Measurements from ENCODE around the gene GALNS.

The GALNS gene

DNA sequence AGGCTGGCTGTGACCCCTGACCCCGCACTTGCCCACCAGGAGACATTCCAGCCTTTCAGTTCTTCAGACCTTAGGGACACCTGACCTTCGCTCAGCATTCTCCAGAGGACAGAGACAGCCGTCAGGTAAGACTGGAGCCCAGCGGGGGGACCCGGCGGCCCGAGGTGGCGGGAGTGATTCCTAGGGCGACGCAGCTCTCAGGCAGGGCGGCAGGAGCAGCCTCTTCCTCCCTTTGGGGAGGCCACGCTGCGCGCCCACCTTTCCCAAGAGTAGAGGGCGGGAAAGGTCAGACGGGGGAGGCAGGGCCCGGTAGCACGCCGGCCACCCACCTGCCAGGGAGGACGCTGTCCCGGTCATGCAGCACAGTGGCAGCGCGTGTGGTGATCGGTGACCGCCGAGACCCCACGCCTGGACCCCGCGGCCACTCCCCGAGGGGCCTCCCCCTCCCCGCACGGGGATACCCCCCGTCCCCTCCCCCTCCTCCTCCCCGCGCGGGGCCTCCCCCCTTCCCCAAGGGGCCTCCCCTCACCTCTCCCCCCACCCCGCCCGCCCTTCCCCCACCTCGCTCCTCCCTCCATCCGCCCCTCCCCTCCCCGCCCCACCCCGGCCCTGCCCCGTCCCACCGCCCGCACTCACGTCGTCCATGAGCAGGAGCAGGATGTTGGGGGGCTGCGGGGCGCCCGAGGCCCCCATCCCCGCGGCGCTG is 472 bp downstream of the GALNS start:
- DNase-seq (ENCODE audit: low spot score): no peak

DNA sequence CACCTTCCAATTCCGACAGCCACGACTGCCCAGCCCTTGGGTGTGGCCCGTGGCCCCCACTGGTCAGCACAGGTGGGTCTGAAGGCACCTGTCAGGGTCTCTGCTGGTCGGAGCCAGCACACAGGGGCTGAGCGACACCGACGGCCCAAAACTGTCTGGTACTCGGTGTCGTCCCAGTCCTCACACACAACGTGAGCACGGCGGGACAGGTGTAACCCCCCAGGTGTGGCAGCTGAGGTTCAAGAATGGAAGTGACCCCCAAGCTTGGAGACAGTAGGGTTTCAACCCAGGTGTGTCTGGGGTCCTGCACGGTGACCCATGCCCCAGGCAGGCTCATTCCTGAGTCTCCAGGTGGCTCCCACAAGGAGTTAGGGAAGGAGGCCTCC is 1.0 kb downstream of the GALNS start:
- DNase-seq (ENCODE audit: low spot score): no peak

DNA sequence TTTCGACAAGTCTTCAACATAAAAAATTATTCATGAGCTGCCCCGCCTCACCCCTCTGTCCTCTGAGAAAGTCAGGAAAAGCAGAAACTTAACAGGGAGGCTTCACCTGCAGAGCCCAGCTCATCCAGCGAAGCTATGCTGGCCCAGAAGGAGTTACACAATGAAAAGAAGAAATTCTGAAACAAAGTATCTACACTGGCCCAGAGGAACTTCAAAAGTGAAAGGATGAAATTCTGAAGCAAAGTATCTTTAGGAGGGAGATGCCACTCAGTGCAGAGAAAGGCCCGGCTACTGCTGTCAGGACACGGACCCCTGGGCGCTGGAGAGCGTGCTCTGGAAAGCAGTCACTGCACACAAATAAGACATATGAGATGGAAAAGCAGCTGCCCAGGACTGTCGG is 1.6 kb downstream of the GALNS start:
- DNase-seq (ENCODE audit: low spot score): no peak

DNA sequence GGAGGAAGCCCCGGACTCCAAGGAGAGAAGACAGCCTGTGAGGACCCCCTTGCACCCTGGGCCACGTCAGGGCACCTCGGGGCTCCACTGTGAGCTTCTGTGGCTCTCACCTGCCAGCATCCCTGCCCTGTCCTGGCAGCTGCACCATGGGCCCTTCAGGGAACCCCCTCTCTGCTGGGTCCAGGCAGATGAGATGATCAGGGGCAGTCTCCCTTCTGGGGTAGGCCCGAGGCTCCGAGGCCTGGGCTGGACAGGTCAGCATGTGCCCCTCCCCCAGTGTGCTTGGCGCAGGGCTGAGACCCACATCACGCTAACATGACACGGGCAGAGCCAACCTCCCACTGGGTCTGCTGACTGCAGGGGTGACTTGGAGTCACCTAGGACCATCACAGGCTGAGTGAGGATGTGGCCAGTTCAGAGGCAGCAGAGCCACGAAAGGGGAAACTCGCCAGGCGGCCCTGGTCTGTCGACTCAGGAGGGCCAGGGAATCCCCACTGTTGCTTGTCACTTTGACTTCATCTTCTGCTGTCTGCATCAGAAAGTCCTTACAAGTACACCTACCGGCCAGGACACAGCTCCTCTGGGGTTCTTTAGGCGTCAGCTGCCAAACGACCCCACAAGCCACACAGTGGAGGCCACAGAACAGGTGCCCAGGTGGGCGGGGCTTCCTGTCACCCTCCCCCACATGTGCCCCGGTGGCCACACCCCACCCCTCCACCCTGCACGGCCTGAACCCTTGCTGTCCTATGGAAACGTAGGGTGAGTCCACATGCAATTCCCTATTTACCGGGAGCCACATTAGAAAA is 2.2 kb downstream of the GALNS start:
- DNase-seq (ENCODE audit: low spot score): peak; percentile 60

DNA sequence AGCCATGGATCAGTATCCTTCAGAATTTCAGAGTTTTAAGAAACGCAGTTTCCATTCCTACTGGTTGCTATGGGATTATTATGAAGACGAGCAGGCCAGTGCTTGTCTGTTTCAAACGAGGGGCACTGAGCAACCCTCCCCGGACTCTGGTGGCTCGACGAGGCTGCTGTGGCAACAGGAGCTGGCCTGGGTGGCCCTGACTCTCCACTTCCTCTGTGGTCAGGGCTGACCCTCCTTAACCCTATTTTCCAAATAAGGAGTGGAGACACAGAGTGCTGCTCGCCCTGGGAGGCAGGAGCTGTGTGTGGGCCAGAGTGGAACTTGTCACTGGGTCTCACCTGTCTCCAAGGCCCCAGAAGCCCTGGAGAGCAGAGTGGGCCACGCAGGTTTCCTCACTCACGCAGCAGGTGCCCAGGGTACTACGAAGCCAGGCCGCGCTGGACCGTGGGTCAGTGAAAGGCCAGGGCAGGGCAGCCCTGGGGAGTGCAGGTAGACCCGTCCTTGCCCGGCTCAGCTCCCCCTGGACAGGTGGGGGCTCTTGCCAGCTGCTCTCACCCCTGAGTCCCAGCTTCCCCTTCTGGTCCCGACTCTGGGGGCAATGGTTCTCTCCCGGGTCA is 3.3 kb downstream of the GALNS start:
- DNase-seq (ENCODE audit: low spot score): no peak

DNA sequence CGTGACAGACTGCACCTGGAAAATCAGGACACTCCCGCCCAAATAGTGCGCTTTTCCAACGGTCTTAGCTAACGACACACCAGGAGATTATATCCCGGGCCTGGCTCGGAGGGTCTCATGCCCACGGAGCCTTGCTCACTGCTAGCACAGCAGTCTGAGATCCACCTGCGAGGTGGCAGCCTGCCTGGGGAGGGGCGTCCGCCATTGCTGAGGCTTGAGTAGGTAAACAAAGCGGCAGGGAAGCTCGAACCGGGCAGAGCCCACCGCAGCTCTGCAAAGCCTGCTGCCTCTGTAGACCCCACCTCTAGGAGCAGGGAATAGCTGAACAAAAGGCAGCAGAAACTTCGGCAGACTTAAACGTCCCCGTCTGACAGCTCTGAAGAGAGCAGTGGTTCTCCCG is 5.1 kb downstream of the GALNS start:
- no peak for DNase-seq (ENCODE audit: low spot score)

DNA sequence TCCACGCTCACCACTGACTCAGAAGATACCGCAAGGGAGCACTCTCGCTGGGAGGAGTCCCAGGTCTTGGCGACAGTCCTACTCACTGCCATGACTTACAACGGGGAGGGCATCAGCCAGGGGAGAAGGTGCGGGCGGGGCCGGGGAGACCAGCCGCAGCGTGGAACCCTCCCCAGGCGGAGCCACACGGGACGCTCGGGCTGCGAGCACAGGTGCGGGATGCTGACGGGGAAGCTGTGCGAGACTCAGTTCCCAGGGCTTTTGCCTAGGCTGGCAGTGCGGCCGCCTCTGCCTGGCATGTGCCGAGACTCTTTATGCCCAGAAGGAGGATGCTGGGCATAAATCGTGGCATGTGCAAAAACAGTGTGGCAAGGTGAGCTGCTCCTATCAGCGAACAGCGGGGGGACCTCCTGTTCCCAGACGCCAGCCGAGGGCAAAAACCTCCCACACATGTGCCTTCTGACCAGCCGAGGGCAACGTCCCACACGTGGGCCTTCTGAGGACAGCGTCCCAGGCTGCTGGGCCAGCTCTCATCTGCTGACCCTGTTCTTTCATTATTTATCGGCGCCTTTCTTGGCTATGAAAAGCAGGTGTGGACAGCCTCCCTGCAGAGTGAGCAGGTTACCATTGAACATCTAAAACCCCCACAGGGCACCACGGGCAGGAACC is 6.1 kb downstream of the GALNS start:
- DNase-seq (ENCODE audit: low spot score): no peak

DNA sequence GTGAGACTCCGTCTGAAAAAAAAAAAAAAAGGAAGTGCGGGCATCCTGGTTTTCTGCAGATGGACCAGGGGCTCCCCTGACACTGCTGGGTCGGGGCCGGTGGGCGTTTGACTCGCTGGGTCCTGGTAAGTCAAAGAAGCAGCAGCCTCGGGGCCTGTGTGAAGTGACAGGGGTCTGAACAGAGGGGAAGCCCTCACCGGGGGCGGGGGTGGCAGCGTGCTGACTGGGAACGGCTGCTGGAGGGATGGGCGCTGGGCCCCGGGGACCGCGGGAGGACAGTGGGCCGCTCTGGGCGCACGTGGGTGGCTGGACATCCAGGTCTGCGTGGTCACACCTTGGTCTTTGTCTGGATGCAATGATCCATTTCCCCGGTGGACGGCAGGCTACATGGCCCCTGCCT is 8.2 kb downstream of the GALNS start:
- no peak for DNase-seq (ENCODE audit: low spot score)

DNA sequence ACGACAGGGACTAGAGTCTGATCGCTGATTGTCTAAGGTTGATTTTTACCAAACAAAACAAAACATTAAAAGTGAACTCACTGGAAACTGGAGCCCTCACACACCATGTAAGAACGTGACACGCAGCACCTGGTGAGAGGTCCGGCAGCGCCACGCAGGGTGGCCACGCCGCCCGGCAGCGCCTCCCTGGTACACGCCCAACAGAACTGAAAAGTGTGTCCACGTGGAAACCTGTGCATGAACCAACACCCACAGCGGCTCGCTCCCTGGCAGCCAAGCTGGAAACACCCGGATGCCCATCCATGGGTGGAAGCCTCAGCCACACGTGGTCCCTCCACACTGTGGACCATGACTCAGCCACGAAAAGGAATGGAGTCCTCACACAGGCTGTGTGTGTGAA is 9.1 kb downstream of the GALNS start:
- DNase-seq (ENCODE audit: low spot score): no peak

DNA sequence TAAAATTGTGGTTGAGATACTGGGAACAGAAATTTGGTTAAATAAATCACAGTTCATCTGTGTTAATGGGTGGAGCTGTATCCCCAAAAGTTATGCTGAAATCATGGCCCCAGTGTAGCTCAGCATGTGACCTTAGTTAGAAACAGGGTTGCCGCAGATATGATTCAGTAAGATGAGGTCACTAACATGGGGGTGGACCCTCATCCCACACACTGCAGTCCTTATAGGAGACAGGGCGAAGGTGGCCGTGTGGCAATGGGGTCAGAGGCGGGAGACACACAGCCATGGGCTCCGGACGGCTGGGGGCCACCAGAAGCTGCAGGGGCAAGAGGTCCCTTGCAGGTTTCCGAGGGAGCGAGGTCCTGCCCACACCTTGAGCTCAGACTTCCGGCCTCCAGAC is 10.7 kb downstream of the GALNS start:
- DNase-seq (ENCODE audit: low spot score): no peak

DNA sequence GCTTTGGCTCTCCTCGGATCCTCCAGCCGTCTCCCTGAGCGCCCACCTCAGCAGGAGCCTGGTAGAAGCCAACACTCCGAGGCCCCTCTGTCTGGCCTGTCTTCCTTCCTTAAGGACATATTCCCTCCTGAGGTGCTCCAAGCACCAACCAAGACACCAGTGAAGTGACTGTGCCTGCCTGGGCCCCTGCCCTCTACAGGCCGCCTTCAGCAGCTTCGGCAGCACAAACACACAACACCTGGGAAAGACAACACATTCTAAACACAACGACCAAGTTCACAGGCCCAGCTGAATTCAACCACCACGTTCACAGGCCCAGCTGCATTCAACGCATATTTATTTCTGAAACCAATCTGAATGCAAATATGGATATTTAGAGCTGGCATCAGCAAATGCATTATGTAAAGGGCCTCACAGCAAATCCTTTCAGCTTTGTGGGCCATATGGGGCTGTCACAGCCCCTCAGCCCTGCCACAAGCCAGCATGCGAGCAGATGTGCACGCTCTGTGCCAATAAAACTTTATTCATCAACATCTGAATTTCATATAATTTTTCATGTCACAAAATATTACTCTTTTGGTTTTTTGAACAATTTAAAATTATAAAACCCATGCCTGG is 12.2 kb downstream of the GALNS start:
- peak; percentile 91 for DNase-seq (ENCODE audit: low spot score)

DNA sequence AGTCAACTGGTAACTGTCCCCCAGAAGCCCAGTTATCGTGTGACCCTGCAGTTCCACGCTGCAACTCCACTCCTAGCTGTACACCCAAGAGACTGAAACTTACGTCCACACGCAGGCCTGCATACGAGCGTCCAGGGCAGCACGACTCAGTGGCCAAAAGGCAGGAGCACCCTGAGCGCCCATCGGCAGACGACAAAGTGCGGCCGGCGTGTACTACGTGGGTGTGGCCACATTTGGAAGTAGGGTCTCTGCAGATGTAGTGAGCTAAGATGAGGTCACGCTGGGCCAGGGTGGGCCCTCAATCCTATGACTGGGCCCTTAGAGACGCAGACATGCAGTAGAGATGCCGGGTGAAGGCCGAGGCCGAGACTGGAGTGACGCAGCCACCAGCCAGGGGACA is 13.5 kb downstream of the GALNS start:
- no peak for DNase-seq (ENCODE audit: low spot score)

DNA sequence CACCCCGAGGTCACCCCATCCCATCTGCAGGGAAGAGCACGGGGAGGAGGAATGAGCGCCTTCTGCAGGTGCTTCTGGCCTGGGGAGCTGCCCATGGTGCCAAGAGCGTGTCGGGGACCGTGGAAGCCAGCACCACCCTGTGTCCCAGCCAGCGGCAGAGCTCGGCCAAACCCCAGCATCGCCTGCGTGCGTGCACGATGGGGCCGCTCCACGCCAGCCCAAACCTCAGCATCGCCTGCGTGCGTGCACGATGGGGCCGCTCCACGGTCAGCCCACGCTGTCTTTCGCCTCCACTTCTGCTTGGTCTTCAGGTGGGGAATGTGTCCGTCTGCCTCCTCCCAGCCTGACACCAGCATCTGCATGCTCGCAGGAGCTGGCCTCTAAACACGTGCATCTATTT is 13.9 kb downstream of the GALNS start:
- DNase-seq (ENCODE audit: low spot score): no peak

DNA sequence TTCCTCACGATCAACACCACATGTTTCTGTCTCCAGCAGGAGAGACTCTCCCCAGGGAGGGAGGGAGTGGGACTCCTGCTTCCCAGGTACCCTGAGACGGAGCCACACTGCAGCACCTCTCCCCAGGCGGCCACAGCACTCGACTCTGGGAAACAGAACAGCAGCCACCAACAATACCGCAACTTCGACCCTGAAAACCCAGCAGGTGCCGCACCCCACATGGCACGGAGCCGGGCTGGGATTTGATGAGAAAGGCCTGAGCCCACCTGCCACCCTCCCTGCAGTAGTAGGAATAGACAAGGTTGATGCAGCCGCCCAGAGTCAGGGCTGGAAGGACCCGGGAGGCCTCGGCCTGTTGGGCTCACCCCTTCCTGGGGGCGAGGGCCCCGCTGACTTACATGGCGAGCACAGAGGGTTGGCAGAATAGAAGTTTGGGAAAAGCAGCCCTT is 14.4 kb downstream of the GALNS start:
- no peak for DNase-seq (ENCODE audit: low spot score)

DNA sequence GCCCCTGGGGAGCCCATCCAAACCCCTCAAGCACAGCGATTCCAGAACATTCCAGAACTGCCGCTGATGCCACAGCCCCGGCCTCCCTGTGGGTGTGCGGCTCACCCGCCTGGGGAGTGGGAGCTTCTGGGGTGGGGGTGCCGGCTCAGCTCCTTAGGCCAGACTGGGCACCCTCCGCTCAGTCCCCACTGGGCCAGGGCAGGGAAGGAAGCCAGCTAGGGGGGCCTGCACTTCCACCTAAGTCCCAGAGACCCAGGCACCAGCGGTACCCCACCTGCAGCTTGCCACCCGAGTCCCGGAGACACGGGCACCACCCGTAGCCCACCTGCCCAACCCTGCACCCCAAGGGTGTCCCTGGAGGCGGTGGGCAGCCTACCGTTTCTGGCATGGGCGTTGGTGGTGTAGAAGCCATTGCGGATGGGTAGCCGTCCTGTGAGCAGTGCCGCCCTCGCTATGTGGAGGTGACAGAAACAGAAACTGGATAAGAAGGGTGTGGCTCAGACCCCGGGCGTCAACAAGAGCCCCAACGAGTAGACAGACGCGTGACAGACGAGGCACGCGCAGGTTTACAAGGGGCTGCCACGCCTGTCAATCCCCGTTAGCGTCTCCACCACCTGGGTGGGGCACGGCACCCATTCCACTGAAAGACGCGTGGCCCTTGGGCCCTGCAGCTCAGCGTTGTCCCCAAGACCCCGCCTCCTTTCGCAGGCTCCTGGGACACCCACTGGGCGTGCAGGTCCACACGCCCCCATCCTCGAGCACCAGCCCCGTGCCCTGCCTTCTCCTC is 15.0 kb downstream of the GALNS start:
- DNase-seq (ENCODE audit: low spot score): no peak

DNA sequence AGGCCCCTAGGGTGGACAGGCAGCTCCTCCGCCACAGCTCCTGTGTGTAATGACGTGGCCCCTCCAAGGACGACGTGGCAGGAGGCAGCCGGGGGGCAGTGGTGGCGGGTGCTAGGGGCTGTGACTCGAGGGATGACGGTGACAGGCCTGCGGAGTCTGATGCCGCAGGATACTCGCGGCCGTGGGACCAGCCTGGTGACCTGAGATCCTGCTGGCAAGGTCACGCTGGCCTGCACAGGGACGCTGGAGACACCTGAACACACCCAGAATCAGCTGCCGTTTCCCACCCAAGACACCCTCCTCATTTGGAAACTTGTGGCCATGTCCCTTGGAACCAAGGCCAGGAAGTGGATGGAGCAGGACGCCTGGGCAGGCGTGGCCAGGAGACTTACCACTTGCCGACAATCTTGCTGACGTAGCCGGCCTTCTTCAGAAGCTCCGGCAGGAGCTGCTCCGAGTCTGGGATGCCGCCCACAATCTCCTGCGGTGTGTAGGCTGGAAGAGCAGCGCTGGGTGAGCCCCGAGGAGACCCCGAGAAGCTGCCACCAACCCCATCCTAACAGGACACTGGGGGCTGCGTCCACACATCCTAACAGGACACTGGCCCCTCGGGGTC is 16.0 kb downstream of the GALNS start:
- no peak for DNase-seq (ENCODE audit: low spot score)

DNA sequence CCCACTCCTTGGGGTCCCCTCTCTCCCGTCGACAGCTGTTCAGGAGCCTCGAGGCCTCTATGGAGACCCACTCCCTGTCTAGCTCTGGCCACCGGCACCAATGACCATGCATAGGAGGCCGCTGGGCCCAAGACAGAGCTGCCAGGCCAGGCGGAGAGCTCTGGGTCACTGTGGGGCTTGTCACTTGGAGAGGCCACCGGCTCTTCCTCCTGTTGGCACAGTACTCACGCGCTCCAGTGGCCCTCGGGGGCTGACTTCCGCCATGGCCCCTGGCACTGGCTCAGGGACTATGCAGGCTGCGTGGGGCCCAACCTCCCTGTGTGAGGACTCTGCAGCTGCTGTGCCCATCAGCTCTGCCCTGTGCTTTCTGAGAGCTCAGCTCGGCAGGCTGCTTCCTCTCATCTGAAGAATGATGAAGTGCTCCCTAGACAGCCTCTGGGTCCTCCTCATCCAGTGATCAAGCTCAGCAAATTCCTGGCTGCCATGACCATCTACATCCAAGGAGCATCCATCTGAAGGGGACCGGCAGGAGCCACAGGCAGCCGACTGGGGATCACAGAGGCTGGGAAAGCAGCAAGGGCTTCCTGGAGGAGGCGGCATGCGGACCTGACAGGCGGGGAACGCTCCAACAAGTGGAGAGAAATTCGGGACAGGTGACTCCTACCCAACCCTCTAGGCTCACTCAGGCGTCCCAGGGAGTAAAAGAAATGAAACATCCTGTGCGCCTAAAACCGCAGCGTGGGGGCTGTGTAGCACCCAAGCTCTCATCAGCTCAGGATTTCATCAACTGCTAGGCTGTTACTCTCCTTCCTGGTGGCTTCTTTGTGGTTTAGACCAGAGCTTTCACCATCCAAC is 16.8 kb downstream of the GALNS start:
- DNase-seq (ENCODE audit: low spot score): no peak

DNA sequence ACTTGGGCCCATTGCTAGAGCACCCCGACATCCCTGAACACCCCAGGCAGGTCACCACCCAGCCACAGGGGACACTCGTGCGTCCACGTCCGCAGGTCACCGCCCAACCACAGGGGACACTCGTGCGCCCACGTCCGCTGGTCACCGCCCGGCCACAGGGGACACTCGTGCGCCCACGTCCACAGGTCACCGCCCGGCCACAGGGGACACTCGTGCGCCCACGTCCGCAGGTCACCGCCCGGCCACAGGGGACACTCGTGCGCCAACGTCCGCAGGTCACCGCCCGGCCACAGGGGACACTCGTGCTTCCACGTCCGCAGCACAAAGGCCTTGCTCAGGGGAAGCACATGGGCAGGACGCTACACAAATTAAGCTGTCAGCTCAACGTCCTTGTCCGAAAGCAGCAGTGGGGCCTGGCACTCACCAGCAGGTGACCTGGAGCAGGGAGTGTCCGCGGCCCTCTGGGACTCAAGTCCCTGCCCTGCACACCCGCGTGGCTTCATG is 17.7 kb downstream of the GALNS start:
- no peak for DNase-seq (ENCODE audit: low spot score)

DNA sequence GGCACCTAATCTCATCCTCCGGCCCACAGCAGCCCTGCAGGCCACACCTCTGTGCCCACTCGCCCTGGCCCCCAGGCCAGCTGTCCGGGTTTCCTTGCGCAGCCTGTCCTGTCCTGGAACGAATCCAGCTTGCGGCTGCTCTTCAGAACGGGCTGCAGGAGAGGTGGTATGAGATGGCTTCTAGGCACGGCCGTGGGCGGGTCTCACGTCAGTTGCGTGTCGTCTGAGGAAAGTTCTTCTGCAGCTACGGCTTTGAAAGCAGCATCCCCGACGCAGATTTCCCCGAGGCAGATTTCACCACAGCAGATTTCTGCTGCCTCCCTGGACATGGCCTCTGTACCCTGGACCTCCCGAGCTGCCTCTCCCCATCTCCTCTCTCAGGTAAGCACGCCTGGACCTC is 18.2 kb downstream of the GALNS start:
- DNase-seq (ENCODE audit: low spot score): no peak

DNA sequence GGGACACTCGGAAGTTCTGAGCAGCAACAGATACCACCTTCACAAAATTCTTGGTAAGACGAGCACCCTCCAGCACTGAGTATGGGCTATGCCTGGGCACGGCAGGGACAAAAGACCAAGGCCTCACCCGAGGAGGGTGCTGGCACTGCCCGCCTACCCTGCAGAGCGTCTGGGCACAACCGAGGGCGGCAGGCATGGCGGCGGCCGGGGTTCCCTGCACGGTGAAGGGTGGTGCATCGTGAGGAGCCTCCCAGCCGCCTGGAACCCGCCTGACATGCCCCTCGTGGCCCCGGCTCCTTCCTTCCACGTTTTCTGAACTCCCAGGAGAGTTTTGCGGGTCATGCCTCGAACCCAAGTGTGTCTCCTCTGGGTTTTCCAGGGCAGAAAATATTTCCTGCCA is 18.9 kb downstream of the GALNS start:
- DNase-seq (ENCODE audit: low spot score): no peak

Measured in NAMALWA (cell line).